Activated CD8-positive, alpha-beta memory T cell treated with anti-CD3 and anti-CD28 coated beads, Interleukin-2, amount 50 U/mL, for 1 hour (primary cell): ENCODE measurements around the gene AKIRIN2.
A peak's percentile ranks its signal among the peaks of the same experiment; 100 is the strongest.
"Not testable (repeated sequence)": the region's sequence is repeated elsewhere in the genome, so short reads cannot be mapped to it uniquely, and the experiment has no call there.

Experiments used
- DNase-seq: peaks from one replicate; pipeline ENCODE4 v3.0.0-alpha.2; 2020; ENCODE audit errors: extremely low read depth

The AKIRIN2 gene

GRCh38 chr6:87718662-87719433 lies 16.8 kb upstream of the AKIRIN2 start:
- no peak for DNase-seq

DNA sequence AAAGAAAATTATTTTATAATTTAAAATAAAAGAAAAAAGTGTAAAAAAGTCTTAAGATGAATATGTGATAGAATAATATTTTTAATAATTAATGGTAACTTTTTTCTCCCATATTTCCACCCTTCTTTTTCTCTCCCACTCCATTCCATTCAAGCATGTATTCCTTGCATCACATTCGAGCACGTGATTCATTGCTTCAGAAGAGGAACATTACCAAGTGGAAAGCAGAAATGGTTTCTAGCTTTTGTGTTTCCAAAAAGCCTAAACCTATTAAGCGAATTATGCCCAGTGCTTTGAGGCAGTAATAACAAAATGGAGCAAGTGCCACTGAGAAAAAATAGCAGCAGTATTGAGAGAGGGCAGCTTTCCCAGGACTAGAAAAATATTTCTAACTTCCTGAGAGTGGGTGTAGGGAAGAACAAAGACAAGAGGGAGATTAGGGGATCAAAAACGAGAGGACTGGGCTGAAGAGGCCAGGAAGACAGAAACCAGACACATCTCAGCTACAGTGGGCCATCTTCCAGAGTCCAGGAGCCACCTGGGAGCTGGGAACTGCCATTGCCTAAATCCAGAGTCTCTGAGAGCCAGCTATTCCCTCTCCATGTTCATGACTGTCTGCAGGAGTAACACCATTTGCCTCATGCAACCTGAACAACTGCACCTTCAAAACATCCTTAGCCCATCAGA lies 15.0 kb upstream of the AKIRIN2 start:
- DNase-seq, result no peak

DNA sequence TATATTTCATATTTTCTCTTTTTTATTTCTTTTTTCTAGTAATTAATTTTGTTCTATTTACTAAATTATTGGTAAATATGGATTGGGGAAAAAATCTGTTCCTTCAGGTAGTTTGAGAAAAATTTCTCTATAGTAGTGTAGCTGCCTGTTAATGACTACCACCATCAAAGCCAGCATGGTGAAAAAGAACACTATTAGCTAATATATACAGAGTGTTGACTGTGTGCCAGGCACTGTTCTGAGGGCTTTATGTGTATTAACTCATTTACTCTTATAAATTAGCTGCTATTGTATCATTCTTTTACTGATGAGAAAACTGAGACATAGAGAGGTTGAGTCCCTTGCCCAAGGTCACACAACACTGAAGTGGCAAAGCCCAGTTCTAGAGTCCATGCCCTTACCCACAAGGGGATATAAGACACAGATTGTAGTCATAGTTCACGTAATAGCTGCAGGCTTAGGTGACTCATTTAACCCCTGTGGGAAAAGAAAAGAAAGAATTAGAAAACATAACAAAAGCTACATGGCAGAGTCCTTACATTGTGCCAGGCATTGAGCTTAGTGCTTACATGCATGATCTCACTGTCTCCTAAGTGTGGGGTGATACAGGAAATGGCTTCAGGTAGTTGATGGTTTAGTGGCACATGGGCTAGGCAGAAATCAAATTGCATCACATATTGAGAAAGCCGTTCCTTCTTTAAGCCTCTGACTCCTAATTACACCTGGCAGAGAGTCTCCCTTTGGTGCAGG lies 12.2 kb upstream of the AKIRIN2 start:
- no peak for DNase-seq

- DNase-seq, result not testable (repeated sequence)
Observed at GRCh38 chr6:87712713-87713112, 10.7 kb upstream of the AKIRIN2 start.

DNA sequence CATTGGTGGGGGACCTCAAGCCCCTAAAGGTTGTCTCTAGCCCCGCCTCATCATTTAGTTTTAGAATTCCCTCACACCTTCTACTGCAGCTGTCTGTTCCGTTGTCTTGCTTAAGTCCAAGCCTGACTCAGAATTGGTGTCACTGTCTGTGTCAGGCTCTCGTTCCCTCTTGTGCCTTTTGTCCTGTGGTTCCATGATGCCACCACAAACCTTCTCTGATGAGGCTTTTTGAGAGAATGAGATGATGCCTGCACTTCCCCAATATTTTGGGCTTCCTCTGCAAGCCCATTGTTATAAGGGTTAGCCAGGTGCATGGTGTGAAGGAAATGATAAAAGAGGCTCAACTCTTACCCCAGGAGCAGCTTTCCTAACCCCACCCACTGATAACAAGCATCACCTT lies 8.1 kb upstream of the AKIRIN2 start:
- DNase-seq, result no peak

- DNase-seq, result not testable (repeated sequence)
Observed at GRCh38 chr6:87708581-87709427, 6.8 kb upstream of the AKIRIN2 start.

GRCh38 chr6:87706187-87706966 lies 4.3 kb upstream of the AKIRIN2 start:
- no peak for DNase-seq

DNA sequence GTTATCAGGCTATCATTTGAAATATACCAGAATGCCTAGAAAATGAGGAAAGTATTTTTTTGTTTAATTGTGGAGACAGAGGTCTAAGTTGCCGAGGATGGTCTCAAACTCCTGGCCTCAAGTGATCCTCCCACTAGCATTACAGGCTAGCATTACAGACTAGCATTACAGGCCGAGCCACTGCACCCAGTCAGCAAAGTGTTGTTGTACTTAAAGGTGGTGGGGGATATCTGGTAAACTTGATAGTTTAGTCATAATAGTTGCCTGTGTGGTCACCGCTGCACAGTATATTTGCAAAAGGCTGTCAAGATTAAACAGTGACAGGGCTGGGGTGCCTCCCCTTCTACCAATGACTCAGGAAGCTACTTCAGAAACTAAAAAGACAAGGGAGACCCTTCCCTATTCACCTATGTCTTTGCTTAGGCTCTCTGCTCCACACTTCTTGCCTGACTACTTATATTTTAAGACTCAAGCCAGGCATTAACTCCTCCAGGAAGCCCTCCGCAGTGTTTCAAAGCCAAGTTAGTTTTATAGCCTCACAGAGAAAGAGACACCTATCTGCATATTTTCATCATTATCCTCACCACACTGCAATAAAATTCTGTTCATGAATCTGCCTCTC lies 3.1 kb upstream of the AKIRIN2 start:
- no peak for DNase-seq

- not testable (repeated sequence) for DNase-seq
Observed at GRCh38 chr6:87703039-87703438, 1.0 kb upstream of the AKIRIN2 start.

DNA sequence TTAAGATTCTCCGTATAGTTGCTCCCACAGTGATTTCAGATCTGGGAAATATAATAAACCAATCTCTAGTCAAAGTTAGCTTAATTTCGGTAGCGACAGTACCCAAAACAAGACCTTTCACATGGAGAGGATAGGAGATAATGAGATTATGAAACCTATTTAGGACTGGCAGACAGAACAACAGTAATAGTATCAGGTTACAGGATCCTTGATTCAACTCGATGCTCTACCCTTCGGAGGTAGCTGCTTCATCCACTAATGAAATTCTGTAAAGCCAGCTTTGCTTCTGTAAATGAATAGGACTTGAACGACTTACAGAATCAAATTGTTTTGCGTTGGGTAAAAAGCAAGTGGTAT lies 534 bp upstream of the AKIRIN2 start:
- DNase-seq, result no peak

GRCh38 chr6:87701344-87701675 lies 723 bp downstream of the AKIRIN2 start:
- no peak for DNase-seq

- peak; percentile 4 for DNase-seq
Observed at GRCh38 chr6:87700397-87701343, 1.4 kb downstream of the AKIRIN2 start.

DNA sequence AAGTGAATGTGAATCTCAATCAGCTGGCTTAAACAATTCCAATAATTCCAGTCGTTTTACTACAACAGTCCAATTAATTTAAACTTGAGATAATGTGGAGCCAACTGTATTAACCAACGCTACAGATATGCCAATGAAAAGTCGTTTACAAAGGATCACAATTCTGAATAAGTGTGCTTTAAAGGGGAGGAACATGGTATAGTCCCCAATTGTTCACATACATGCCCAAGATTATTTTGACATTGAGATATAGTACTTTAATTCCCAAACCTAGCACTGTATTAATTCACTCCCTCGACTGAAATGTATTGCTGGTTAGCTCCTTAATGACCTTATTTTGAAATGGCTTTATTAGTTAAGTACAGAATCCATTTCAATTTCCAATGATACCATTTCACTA lies 2.5 kb downstream of the AKIRIN2 start:
- no peak for DNase-seq

- no peak for DNase-seq
Observed at GRCh38 chr6:87698547-87699006, 3.5 kb downstream of the AKIRIN2 start.

- DNase-seq, result no peak
Observed at GRCh38 chr6:87697581-87698546, 4.2 kb downstream of the AKIRIN2 start.

GRCh38 chr6:87696817-87697216 lies 5.2 kb downstream of the AKIRIN2 start:
- DNase-seq, result not testable (repeated sequence)

DNA sequence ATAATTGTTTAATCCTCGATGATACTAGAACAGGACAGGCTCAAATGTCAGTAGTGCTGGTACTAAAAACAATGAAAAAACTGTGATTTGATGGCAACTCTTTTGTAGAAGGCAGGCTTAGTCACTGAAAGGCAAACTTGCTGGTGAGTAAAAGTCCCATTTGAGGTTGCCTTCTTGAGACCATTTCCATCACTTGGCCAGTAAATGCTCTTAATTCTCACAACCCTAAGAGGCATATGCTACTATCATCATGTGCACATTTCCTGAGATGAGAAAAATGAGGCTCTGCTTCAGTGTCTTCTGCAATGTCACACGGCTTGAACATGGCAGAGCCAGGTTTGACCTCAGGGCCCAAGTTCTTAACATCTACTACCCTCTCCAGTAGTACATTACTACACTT lies 9.9 kb downstream of the AKIRIN2 start:
- no peak for DNase-seq

GRCh38 chr6:87690441-87690840 lies 11.6 kb downstream of the AKIRIN2 start:
- DNase-seq, result no peak
